Stimulated activated CD8-positive, alpha-beta memory T cell treated with anti-CD3 and anti-CD28 coated beads, Interleukin-4, amount 100 ng/mL, for 4 hours (primary cell): Measurements from ENCODE around the gene LMX1B.

Experiments used
- DNase-seq, 2 donors: peaks; one replicate each; pipeline ENCODE4 v3.0.0-alpha.2; 2020; ENCODE audit warnings: low read depth in 2 of 2, low spot score in 1 of 2

LMX1B gene

GRCh38 chr9:126604059-126605055 lies 9.4 kb upstream of the LMX1B start:
- DNase-seq: no peak

GRCh38 chr9:126605792-126606482 lies 7.8 kb upstream of the LMX1B start:
- DNase-seq: no peak

DNA sequence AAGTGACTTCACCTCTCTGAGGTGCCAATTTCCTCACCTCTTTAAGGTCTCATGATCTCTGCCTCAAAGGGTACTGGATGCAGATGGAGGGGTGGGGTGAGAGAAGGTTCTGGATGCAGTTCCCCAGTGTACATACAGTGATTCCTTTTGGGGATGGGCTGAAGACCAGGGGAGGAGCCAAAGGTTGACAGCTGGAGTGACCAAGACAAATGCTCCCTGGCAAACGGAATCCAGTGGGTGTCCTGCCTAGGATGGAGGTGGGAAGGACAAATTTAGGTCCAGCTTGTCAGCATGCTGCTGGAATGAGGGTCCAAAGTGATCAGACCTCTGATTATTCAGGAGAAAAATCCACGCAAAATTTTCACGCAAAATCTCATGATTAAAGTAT lies 7.3 kb upstream of the LMX1B start:
- no peak for DNase-seq

DNA sequence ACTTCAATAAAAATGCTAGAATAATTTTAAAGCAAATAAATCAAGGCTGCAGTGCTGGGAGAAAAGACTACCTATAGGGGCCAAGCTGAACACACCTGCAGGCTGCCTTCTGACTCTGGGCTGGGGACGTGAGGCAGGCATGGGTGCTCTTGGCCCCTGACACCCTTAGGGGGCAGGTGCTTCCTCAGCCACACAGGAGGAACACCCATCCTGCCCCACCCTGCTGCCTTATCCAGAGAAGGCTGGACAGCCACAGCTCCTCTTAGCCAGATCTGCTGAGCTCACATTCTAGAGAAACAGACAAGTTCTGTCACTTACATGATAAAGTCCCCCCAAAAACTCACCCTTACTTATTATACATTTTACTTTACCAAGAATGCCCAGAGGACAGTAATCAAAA lies 6.6 kb upstream of the LMX1B start:
- no peak for DNase-seq

GRCh38 chr9:126607731-126608130 lies 6.0 kb upstream of the LMX1B start:
- no peak for DNase-seq

GRCh38 chr9:126608551-126608950 lies 5.2 kb upstream of the LMX1B start:
- DNase-seq: no peak

DNA sequence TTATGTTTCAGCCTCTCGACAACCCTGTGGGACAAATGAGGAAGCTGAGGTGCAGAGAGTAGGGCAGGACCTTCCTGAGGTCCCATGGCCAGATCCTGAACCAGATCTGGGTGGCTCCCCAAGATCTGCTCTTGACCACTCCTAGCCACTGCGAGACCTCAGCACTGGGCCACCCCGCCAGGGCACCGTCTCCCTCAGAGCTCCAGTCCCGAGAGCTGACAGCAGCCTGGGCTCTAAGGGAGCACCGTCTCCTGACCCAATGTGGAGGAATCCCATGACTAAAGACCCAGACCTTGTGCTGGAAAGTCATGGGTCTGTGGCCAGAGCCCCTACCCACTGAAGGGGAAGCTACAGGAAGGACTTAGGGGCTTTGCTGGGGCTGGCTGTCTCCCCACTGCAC lies 4.5 kb upstream of the LMX1B start:
- no peak for DNase-seq

GRCh38 chr9:126609711-126610388 lies 3.9 kb upstream of the LMX1B start:
- DNase-seq: no peak

GRCh38 chr9:126611193-126611591 lies 2.5 kb upstream of the LMX1B start:
- DNase-seq: no peak

DNA sequence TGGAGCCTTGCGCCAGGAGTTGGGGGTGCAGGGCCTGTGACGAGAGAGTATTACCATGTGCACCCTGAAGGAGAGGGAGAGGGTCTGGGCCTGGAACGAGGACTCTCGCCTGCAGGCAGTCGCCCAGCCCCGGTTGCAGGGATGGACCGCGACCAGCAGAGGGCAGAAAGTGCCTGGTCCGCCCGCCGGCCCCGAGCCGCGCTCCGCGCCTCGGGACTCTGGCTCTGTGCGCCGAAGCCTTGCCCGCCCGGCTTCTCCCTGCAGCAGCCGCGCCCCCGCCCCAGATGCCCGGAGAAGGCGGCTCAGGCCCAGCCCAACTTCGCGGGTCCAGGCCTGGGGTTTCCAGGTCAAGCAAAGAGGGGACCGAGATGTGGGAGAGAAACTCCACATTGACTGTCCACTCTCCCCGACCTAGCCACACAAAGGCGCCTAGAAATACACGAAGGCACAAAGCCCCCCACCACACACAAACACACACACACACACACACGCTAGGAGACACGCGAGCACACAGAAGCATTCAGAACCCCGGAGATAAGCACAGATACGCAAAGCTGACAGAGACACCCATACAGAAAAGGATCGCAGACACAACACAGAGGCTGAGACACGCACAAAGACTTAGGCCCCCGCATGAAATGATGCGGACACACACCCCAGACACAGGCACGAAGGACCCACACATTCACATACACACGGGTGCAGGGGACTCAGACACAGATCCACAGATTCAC lies 2.0 kb upstream of the LMX1B start:
- DNase-seq: peak; percentile 31 to 37

- no peak for DNase-seq
These were observed 1.4 kb upstream of the LMX1B start for GRCh38 chr9:126612326-126612812.

DNA sequence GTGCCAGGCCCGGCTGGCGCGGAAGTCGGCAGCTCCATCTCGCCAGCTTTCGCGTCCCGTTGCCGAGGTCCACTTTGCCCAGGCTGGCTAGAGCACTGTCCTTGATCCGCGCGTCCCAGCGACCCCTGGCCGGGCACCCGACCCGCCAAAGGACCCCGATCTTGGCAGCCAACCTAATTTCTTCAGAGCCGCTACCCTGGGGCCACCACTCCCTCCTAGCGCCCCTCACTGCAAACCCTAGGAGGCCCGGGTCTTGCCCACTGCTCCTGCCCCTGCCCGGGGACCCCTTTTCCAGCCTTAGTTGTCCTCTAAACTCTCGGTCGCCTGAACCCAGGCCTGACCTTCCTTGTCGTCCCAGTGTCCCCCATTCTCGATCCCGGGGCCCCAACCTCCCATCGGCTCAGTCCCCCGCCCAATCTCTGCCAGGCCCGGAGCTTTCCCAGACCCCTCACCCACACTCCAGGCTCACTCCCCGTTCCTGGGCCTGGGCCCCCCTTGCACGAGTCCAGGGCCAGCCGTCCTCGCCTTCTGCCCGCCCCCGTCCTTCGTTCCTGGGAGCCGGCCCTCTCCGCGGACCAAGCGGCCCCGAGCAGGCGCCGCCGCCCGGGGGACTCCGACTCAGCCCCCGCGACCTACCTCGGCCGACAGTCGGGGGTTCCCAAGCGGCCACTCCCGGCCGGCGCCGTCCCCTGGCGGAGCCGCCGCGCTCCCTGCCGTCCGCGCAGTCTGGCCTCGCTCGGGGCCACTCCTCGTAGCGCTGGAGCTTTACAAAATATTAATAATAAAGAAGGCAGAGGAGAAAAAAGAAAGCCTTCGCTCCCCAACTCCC lies 701 bp upstream of the LMX1B start:
- DNase-seq: no peak

GRCh38 chr9:126614088-126614454 lies 343 bp downstream of the LMX1B start:
- DNase-seq: no peak

DNA sequence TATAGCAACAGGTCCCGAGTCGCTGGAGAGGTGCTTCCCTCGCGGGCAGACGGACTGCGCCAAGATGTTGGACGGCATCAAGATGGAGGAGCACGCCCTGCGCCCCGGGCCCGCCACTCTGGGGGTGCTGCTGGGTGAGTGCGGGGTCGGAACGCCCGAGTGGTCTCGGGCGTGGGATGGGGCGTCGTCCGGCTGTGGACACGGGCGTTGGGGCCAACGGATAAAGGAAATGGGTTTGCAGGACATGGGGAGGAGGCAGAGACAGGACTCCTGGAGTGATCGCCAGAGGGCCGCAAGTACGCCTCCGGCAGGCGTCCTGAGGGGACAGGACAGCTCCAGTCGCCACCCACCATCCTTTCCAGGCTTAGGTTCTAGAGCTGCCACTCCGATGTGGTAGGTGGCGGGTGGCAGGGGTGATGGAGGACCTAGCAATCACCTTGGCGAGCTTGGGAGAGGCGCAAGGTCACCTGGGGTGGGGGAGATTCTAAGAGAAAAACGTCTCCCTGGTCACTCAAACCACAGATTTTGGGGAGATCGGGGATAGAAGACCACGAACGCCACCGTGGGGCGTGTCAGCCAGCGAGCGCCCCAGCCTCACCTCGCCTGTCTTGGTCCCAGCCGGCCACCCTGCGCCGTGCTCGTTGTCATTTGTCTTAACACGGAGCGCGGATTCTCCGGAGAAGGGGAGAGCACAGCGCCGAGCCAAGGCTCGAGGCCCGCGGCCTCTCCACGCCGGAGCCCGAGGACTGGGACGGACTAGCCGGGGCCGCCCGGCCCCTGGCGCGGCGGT lies 922 bp downstream of the LMX1B start:
- no peak for DNase-seq

GRCh38 chr9:126615245-126615790 lies 1.6 kb downstream of the LMX1B start:
- DNase-seq: no peak

- no peak for DNase-seq
These were observed 2.2 kb downstream of the LMX1B start for GRCh38 chr9:126615791-126616447.

GRCh38 chr9:126616521-126616976 lies 2.8 kb downstream of the LMX1B start:
- no peak for DNase-seq
